CD4-positive, alpha-beta T cell (primary cell): ENCODE results near the gene RNF213. TPM values are rescaled to one million over a fixed set of nuclear protein-coding genes. Genes with fewer than 3 reads are reported as not detected.
"Not testable (repeated sequence)": the region's sequence is repeated elsewhere in the genome, so short reads cannot be mapped to it uniquely, and the experiment has no call there.

ENCODE experiments used
- ATAC-seq: fragments of 200-7000 bp; cut with Tn5 transposase; one replicate; pipeline ENCODE4 v1.10.0; 2022; ENCODE audit warnings: mild to moderate bottlenecking; ENCODE audit not compliant: poor library complexity
- CTCF ChIA-PET: fragments of 350-600 bp; sonication (Branson Sonifier 250); formaldehyde crosslinking; loops from one replicate; lab custom pipeline; 2021; ENCODE audit warnings: antibody characterized with exemption, inconsistent platforms; lab: Charles Lee
- POLR2A ChIA-PET: fragments of 350-600 bp; sonication (Branson Sonifier 250); formaldehyde crosslinking; loops from one replicate; lab custom pipeline; 2021; ENCODE audit warnings: antibody characterized with exemption, inconsistent platforms; lab: Charles Lee
- DNase-seq, 14 experiments: peaks; one replicate each; pipeline ENCODE4 v3.0.0-alpha.2; 2013 to 2020; ENCODE audit warnings: mixed read lengths in 2 of 14
- H3K27ac ChIP-seq, 2 donors: one replicate each; pipeline versions ENCODE4 v1.5.1 to v1.7.0; 2013; ENCODE audit warnings: low read length in 2 of 2, low read depth in 1 of 2, mild to moderate bottlenecking in 1 of 2
- H3K27me3 ChIP-seq, 2 experiments: 1 replicate in 1 of 2; 2 replicates in 1 of 2; pipeline versions ENCODE4 v1.6.1 to v1.7.0; 2013; ENCODE audit warnings: low read length in 2 of 2, control low read depth in 1 of 2, mild to moderate bottlenecking in 1 of 2, moderate library complexity in 1 of 2; ENCODE audit not compliant: insufficient read depth in 2 of 2, control insufficient read depth in 1 of 2
- H3K36me3 ChIP-seq: one replicate; pipeline ENCODE4 v1.6.1; 2013; ENCODE audit warnings: low read length, control low read depth; ENCODE audit not compliant: insufficient read depth
- H3K4me1 ChIP-seq: one replicate; pipeline ENCODE4 v1.6.1; 2013; ENCODE audit warnings: low read length, control low read depth; ENCODE audit not compliant: insufficient read depth
- H3K4me3 ChIP-seq: one replicate; pipeline ENCODE4 v1.5.1; 2013; ENCODE audit warnings: mild to moderate bottlenecking, low read length, moderate library complexity
- H3K9me3 ChIP-seq, 2 experiments: 1 replicate in 1 of 2; 2 replicates in 1 of 2; pipeline versions ENCODE4 v1.6.1 to v1.7.0; 2013; ENCODE audit warnings: low read length in 2 of 2, mild to moderate bottlenecking in 2 of 2, control low read depth in 1 of 2, moderate library complexity in 1 of 2; ENCODE audit not compliant: control insufficient read depth in 1 of 2, insufficient read depth in 1 of 2
- H3K27ac Mint-ChIP-seq: one replicate; pipeline ENCODE4 v1.8.0; 2020; ENCODE audit warnings: mixed read lengths
- H3K27me3 Mint-ChIP-seq: one replicate; pipeline ENCODE4 v1.8.0; 2021; ENCODE audit warnings: mixed read lengths
- H3K36me3 Mint-ChIP-seq: one replicate; pipeline ENCODE4 v1.8.0; 2021; ENCODE audit warnings: low read depth, mixed read lengths
- H3K4me1 Mint-ChIP-seq: one replicate; pipeline ENCODE4 v1.8.0; 2021; ENCODE audit warnings: low read depth, mixed read lengths
- H3K4me3 Mint-ChIP-seq: one replicate; pipeline ENCODE4 v1.8.0; 2020; ENCODE audit warnings: mild to moderate bottlenecking, mixed read lengths
- H3K9me3 Mint-ChIP-seq: one replicate; pipeline ENCODE4 v1.8.0; 2020; ENCODE audit warnings: mixed read lengths
- CTCF ChIP-seq: fragments of 200-600 bp; IDR thresholded peaks from one replicate; pipeline ENCODE4 v1.8.0; 2022; ENCODE audit warnings: antibody characterized with exemption, mild to moderate bottlenecking
- intact Hi-C, 2 experiments: fragments of 100-400 bp; cut with DNase I in 1 of 2; cut with micrococcal nuclease in 1 of 2; formaldehyde crosslinking; loops; one replicate each; pipeline versions ENCODE4 v1.15.1 to v1.9.0; 2023 to 2025; cut with DNase I, micrococcal nuclease
- total RNA-seq, 174 experiments: library from RNA in 2 of 174; stranded (reverse) in 2 of 174; gene quantifications; one replicate each; pipeline ENCODE4 v1.2.3 and lab custom pipeline; 2021 to 2026

Gene RNF213
- total RNA-seq, 2 experiments from 2014 or later = 290 to 312 TPM

GRCh38 chr17:80297996-80298560 lies 37.4 kb downstream of the RNF213 start:
- CTCF ChIA-PET = no interaction called here
- no peaks in the 10 kb centered on the region for H3K4me1 Mint-ChIP-seq
- Histone ChIP-seq H3K27me3 (no peaks in the 10 kb centered on the region), H3K4me1 (no peaks in the 10 kb centered on the region), H3K27ac (no peak overlapping the region), H3K36me3 (peaks cover 94% of the 10 kb centered on the region), H3K4me3 (no peak overlapping the region), H3K9me3 (peaks cover 3 to 4% of the 10 kb centered on the region in 2 experiments)
- H3K27ac Mint-ChIP-seq = peak overlapping the region; percentile 20
- no peaks in the 10 kb centered on the region for H3K27me3 Mint-ChIP-seq
- H3K9me3 Mint-ChIP-seq = no peaks in the 10 kb centered on the region
- POLR2A ChIA-PET = no interaction called here
- H3K4me3 Mint-ChIP-seq = no peak overlapping the region
- intact Hi-C loops = loop anchor here in 1 of 2 experiments (5.0 kb wide), 1 partner anchor 79 kb away; no protein-coding TSS in a partner anchor
- no peak for TF ChIP-seq CTCF
- H3K36me3 Mint-ChIP-seq = peaks cover 95% of the 10 kb centered on the region
- no peak for ATAC-seq
- DNase-seq = no peak

GRCh38 chr17:80299350-80300100 lies 38.9 kb downstream of the RNF213 start:
- H3K9me3 Mint-ChIP-seq, H3K27ac ChIP-seq, ATAC-seq, DNase-seq, CTCF ChIA-PET, H3K27me3 ChIP-seq, H3K4me3 ChIP-seq, POLR2A ChIA-PET, H3K4me1 Mint-ChIP-seq, H3K27ac Mint-ChIP-seq, H3K4me3 Mint-ChIP-seq, H3K4me1 ChIP-seq, H3K27me3 Mint-ChIP-seq: not testable (repeated sequence)
- Histone ChIP-seq H3K9me3 (peaks cover 11 to 12% of the 10 kb centered on the region in 2 experiments), H3K36me3 (peaks cover 95% of the 10 kb centered on the region)
- intact Hi-C loops = loop anchor here in 1 of 2 experiments (5.0 kb wide), 1 partner anchor 78 kb away; no protein-coding TSS in a partner anchor
- peaks cover 96% of the 10 kb centered on the region for H3K36me3 Mint-ChIP-seq

GRCh38 chr17:80300756-80301155 lies 40.1 kb downstream of the RNF213 start:
- H3K4me3 ChIP-seq, intact Hi-C loops, H3K4me1 ChIP-seq, H3K27ac ChIP-seq, H3K4me3 Mint-ChIP-seq, H3K27me3 ChIP-seq, H3K4me1 Mint-ChIP-seq, DNase-seq, H3K9me3 Mint-ChIP-seq, H3K27me3 Mint-ChIP-seq, ATAC-seq, POLR2A ChIA-PET, CTCF ChIA-PET: not testable (repeated sequence)
- Mint-ChIP-seq H3K27ac (peak overlapping the region; percentile 49), H3K36me3 (peaks cover 98% of the 10 kb centered on the region)
- peaks cover 11 to 12% of the 10 kb centered on the region in 2 experiments for H3K9me3 ChIP-seq
- peaks cover 95% of the 10 kb centered on the region for H3K36me3 ChIP-seq

GRCh38 chr17:80303824-80304223 lies 43.2 kb downstream of the RNF213 start:
- peaks cover 96% of the 10 kb centered on the region for H3K36me3 ChIP-seq
- ChIA-PET CTCF (no interaction called here), POLR2A (no interaction called here)
- no peak overlapping the region for H3K4me3 ChIP-seq
- no peak for ATAC-seq
- no peak for TF ChIP-seq CTCF
- no peak for DNase-seq
- no peaks in the 10 kb centered on the region for H3K27me3 Mint-ChIP-seq
- H3K9me3 ChIP-seq = peaks cover 11 to 12% of the 10 kb centered on the region in 2 experiments
- H3K36me3 Mint-ChIP-seq = peaks cover 95% of the 10 kb centered on the region
- H3K4me1 Mint-ChIP-seq = no peaks in the 10 kb centered on the region
- no peak overlapping the region for H3K27ac ChIP-seq
- H3K27me3 ChIP-seq = no peaks in the 10 kb centered on the region
- H3K4me3 Mint-ChIP-seq = no peak overlapping the region
- intact Hi-C loops = no loop called here
- H3K27ac Mint-ChIP-seq = no peak overlapping the region
- no peaks in the 10 kb centered on the region for H3K4me1 ChIP-seq
- H3K9me3 Mint-ChIP-seq = no peaks in the 10 kb centered on the region
